Measurements from ENCODE around the gene WIPF2. TPM values are rescaled to one million over a fixed set of nuclear protein-coding genes. Genes with fewer than 3 reads are reported as not detected.
"Not testable (repeated sequence)": the region's sequence is repeated elsewhere in the genome, so short reads cannot be mapped to it uniquely, and the experiment has no call there.

Gene WIPF2
- total RNA-seq, 1 donor from 2014 or later = 32.2 TPM

DNA sequence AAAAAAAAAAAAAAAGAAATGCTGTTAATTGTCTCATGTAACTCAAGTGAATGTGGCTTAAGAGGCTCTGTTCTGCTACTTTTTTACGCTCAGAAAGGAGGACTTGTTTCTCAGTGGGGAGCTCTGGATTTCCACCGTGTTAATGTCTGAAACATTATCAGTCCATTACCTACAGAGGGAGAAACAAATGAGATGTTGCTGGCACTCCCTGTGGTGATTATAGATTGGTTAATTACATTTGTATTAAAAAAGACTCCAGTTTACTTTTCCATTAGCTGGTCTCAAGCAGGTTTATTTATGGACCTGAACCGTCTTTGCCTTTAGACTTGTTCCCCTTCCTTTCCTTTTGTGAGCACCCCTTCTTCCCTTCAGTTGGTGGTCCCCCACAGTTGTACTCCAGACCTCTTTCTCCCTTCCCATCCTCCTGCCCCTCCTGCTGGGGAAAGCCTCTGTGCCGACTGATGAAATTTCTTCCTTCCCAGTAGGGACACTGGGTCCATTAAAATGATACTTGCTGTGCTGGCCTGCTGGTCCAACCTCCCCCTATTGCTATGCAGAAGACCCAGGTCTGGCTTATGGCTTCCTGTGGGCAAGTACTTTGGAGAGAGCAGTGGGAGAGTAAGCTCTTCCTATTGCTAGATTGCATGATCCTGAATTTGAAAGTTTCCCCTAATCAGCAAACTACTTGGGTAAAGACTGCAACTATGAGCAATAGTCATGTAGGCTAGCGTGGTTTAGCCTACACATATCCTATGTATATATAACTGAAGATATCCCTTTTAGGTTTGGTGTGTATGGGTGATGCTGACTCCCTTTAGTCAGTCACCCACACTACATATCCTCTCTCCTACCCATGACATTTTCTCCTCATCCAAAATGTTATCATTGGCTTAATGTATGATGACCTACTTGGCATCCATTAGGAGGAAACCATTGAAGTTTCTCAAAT is 76.7 kb downstream of the WIPF2 start:
- no peaks in the 10 kb centered on the region for H3K27me3 Mint-ChIP-seq (ENCODE audit: unreplicated experiment)
- TF ChIP-seq, protein P1, sequence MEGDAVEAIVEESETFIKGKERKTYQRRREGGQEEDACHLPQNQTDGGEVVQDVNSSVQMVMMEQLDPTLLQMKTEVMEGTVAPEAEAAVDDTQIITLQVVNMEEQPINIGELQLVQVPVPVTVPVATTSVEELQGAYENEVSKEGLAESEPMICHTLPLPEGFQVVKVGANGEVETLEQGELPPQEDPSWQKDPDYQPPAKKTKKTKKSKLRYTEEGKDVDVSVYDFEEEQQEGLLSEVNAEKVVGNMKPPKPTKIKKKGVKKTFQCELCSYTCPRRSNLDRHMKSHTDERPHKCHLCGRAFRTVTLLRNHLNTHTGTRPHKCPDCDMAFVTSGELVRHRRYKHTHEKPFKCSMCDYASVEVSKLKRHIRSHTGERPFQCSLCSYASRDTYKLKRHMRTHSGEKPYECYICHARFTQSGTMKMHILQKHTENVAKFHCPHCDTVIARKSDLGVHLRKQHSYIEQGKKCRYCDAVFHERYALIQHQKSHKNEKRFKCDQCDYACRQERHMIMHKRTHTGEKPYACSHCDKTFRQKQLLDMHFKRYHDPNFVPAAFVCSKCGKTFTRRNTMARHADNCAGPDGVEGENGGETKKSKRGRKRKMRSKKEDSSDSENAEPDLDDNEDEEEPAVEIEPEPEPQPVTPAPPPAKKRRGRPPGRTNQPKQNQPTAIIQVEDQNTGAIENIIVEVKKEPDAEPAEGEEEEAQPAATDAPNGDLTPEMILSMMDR (IDR thresholded peaks at IDR 0.05; ENCODE audit: unreplicated experiment) = no peak
- no peak for DNase-seq (ENCODE audit: low spot score)
- no peak overlapping the region for H3K27ac Mint-ChIP-seq (ENCODE audit: unreplicated experiment)
- peaks cover 10% of the 10 kb centered on the region for H3K36me3 Mint-ChIP-seq (ENCODE audit: low read depth, unreplicated experiment)
- no peaks in the 10 kb centered on the region for H3K9me3 Mint-ChIP-seq (ENCODE audit: unreplicated experiment)
- H3K4me3 Mint-ChIP-seq (ENCODE audit: unreplicated experiment) = no peak overlapping the region
- peaks cover 4% of the 10 kb centered on the region for H3K4me1 Mint-ChIP-seq (ENCODE audit: unreplicated experiment)

DNA sequence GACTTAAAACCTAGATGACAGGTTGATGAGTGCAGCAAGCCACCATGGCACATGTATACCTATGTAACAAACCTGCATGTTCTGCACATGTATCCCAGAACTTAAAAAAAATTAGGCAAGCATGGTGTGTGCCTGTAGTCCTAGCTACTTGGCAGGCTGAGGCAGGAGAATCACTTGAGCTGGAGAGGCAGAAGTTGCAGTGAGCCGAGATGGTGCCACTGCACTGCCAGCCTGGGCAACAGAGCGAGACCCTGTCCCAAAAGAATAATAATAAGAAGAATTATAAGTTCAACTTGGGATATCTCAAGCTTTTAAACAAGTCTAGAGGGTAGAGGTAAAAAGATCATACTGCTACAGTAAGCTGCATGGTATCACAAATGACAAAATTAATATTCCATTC is 78.4 kb downstream of the WIPF2 start:
- TF ChIP-seq, protein P1 (IDR thresholded peaks at IDR 0.05; ENCODE audit: unreplicated experiment) = no peak
- DNase-seq (ENCODE audit: low spot score) = no peak
- H3K4me3 Mint-ChIP-seq (ENCODE audit: unreplicated experiment) = no peak overlapping the region
- H3K36me3 Mint-ChIP-seq (ENCODE audit: low read depth, unreplicated experiment) = peaks cover 10% of the 10 kb centered on the region
- peaks cover 4% of the 10 kb centered on the region for H3K4me1 Mint-ChIP-seq (ENCODE audit: unreplicated experiment)
- no peaks in the 10 kb centered on the region for H3K9me3 Mint-ChIP-seq (ENCODE audit: unreplicated experiment)
- H3K27me3 Mint-ChIP-seq (ENCODE audit: unreplicated experiment) = no peaks in the 10 kb centered on the region
- no peak overlapping the region for H3K27ac Mint-ChIP-seq (ENCODE audit: unreplicated experiment)

DNA sequence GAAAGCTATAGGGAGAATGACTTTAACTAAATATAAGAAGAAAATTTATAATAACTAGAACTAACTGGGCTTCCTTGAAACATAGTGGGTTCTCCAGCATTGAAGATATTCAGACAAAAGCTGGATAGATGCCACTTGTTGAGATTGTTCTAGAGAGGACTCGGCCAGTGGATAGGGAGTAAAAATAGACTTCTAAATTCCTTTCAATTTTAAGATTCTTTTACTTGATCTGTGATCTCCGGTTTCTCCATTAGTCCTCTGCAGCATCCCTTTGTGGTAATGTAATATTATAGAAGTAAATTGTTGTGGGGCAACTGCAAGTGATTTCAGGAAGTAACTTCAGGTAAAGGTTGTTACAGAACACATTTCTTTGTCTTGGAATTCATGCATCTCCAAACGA is 79.6 kb downstream of the WIPF2 start:
- H3K4me1 Mint-ChIP-seq (ENCODE audit: unreplicated experiment) = peaks cover 6% of the 10 kb centered on the region
- peaks cover 10% of the 10 kb centered on the region for H3K36me3 Mint-ChIP-seq (ENCODE audit: low read depth, unreplicated experiment)
- DNase-seq (ENCODE audit: low spot score) = no peak
- H3K27ac Mint-ChIP-seq (ENCODE audit: unreplicated experiment) = no peak overlapping the region
- no peak overlapping the region for H3K4me3 Mint-ChIP-seq (ENCODE audit: unreplicated experiment)
- TF ChIP-seq, protein P1 (IDR thresholded peaks at IDR 0.05; ENCODE audit: unreplicated experiment) = no peak
- H3K27me3 Mint-ChIP-seq (ENCODE audit: unreplicated experiment) = no peaks in the 10 kb centered on the region
- no peaks in the 10 kb centered on the region for H3K9me3 Mint-ChIP-seq (ENCODE audit: unreplicated experiment)

DNA sequence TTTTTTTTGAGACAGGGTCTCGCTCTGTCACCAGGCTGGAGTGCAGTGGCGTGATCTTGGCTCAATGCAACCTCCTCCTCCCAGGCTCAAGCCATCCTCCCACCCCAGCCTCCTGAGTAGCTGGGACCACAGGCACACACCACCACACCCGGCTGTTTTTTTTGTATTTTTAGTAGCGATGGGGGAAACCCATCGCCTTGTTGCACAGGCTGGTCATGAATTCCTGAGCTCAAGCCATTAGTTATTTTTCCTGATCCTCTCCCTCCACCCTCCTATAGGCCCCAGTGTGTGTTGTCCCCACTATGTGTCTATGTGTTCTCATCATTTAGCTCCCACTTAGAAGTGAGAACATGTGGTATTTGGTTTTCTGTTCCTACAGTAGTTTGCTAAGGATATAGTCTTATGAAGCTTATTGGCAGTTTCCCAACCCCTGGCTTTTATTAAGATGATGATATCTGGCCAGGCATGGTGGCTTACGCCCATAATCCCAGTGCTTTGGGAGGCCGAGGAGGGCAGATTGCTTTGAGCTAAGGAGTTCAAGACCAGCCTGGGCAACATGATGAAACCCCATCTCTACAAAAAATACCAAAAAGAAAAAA is 80.2 kb downstream of the WIPF2 start:
- not testable (repeated sequence) for H3K27ac Mint-ChIP-seq (ENCODE audit: unreplicated experiment); H3K9me3 Mint-ChIP-seq (ENCODE audit: unreplicated experiment)

DNA sequence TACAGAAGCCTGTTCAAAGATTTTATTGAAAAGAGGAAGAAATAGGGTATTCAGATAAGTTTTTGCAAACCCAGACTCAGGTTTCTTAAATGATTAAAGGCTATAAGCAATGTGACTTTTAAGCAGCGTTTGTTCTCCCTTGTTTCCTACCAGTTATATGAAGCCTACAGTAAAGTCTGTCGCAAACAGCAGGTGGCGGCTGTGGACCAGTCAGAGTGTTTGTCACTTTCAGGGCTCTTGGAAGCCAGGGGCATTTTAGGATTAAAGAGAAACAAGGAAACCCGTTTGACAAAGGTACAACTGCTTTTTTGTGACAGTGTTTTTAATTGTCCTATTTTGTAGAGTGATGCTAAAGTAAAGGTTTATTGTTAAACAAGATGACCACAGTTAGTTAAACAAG is 82.2 kb downstream of the WIPF2 start:
- Mint-ChIP-seq H3K4me1 (ENCODE audit: unreplicated experiment) (peaks cover 6% of the 10 kb centered on the region), H3K36me3 (ENCODE audit: low read depth, unreplicated experiment) (peaks cover 7% of the 10 kb centered on the region), H3K4me3 (ENCODE audit: unreplicated experiment) (no peak overlapping the region)

More for the DNA sequence above, 80.2 kb downstream of the WIPF2 start:
- peaks cover 10% of the 10 kb centered on the region for H3K36me3 Mint-ChIP-seq (ENCODE audit: low read depth, unreplicated experiment)
- not testable (repeated sequence) for H3K4me1 Mint-ChIP-seq (ENCODE audit: unreplicated experiment); H3K27me3 Mint-ChIP-seq (ENCODE audit: unreplicated experiment); DNase-seq (ENCODE audit: low spot score); H3K4me3 Mint-ChIP-seq (ENCODE audit: unreplicated experiment)

More for the DNA sequence above, 82.2 kb downstream of the WIPF2 start:
- Mint-ChIP-seq H3K27me3 (ENCODE audit: unreplicated experiment) (no peaks in the 10 kb centered on the region), H3K27ac (ENCODE audit: unreplicated experiment) (no peak overlapping the region), H3K9me3 (ENCODE audit: unreplicated experiment) (no peaks in the 10 kb centered on the region)
- TF ChIP-seq, protein P1 (IDR thresholded peaks at IDR 0.05; ENCODE audit: unreplicated experiment) = no peak
- DNase-seq (ENCODE audit: low spot score) = no peak
